Peyer's patch (tissue), 4 donors: ENCODE data around the gene RAPSN. TPM values are rescaled to one million over a fixed set of nuclear protein-coding genes. Genes with fewer than 3 reads are reported as not detected.

Experiments used
- DNase-seq, 3 donors: peaks; one replicate each; pipeline ENCODE4 v3.0.0-alpha.2; 2017 to 2019
- H3K27ac ChIP-seq, 4 donors: fragments of 200-600 bp; sonication (generic); one replicate each; pipeline ENCODE4 v1.5.1; 2016 to 2019
- H3K27me3 ChIP-seq, 2 donors: fragments of 200-600 bp; sonication (generic); one replicate each; pipeline ENCODE4 v1.5.1; 2019
- H3K36me3 ChIP-seq, 3 donors: fragments of 200-600 bp; sonication (generic); one replicate each; pipeline ENCODE4 v1.5.1; 2016 to 2019
- H3K4me1 ChIP-seq, 4 donors: fragments of 200-600 bp; sonication (generic); one replicate each; pipeline ENCODE4 v1.5.1; 2016 to 2019
- H3K4me3 ChIP-seq, 4 donors: fragments of 200-600 bp; sonication (generic); 1 replicate in 3 of 4; 2 replicates in 1 of 4; pipeline ENCODE4 v1.5.1; 2016 to 2019; ENCODE audit warnings: mild to moderate bottlenecking in 1 of 4
- H3K9me3 ChIP-seq, 4 donors: fragments of 200-600 bp; sonication (generic); one replicate each; pipeline ENCODE4 v1.5.1; 2016 to 2019; ENCODE audit warnings: mild to moderate bottlenecking in 1 of 4
- CTCF ChIP-seq, 6 experiments: fragments of 450-650 bp in 4 of 6; fragments of 200-600 bp in 2 of 6; sonication (generic) in 1 of 6; IDR thresholded peaks; one replicate each; pipeline ENCODE4 v1.5.1; 2017 to 2019; ENCODE audit warnings: antibody characterized with exemption in 6 of 6, mild to moderate bottlenecking in 3 of 6, moderate library complexity in 1 of 6
- POLR2A ChIP-seq, 2 donors: fragments of 450-650 bp; IDR thresholded peaks; one replicate each; pipeline ENCODE4 v1.5.1; 2017; ENCODE audit warnings: antibody characterized with exemption in 2 of 2, mild to moderate bottlenecking in 2 of 2, moderate library complexity in 2 of 2
- total RNA-seq, 4 donors: library from RNA; depleted of rRNA; stranded (reverse); fragments of >200 nt; gene quantifications; one replicate each; pipeline ENCODE4 v1.1.0, GENCODE V29; 2016

The RAPSN gene
- total RNA-seq, result under 1 TPM in 2 of 4 donors, not detected in 2; 0.54 to 0.76 TPM

GRCh38 chr11:47448566-47449427, at the start of gene RAPSN:
Gene RAPSN, minus strand, starts transcription at chr11:47449136. Its CDS starts 172 bp downstream, at chr11:47448964.
- Histone ChIP-seq H3K36me3 (no peaks in the 10 kb centered on the region), H3K4me3 (no peak within 1 kb of the TSS), H3K27ac (no peak within 1 kb of the TSS), H3K27me3 (no peaks in the 10 kb centered on the region), H3K9me3 (no peaks in the 10 kb centered on the region), H3K4me1 (no peaks in the 10 kb centered on the region)
- DNase-seq, result no peak
- no peak for TF ChIP-seq POLR2A (IDR thresholded peaks at IDR 0.05)
- no peak for TF ChIP-seq CTCF (IDR thresholded peaks at IDR 0.05)

- H3K4me1 ChIP-seq, result peaks cover 0 to 7% (median 0%) of the 10 kb centered on the region in 4 donors
Observed at GRCh38 chr11:47498149-47498548, 49.2 kb upstream of the RAPSN start.

GRCh38 chr11:47496808-47497207, 47.9 kb upstream of the RAPSN start:
- no peak overlapping the region for H3K4me3 ChIP-seq
- no peak for DNase-seq
- peaks cover 0 to 7% (median 0%) of the 10 kb centered on the region in 4 donors for H3K4me1 ChIP-seq
- TF ChIP-seq CTCF (IDR thresholded peaks at IDR 0.05), result no peak
- no peak for TF ChIP-seq POLR2A (IDR thresholded peaks at IDR 0.05)
- no peaks in the 10 kb centered on the region for H3K9me3 ChIP-seq
- no peak overlapping the region for H3K27ac ChIP-seq
- no peaks in the 10 kb centered on the region for H3K27me3 ChIP-seq
- H3K36me3 ChIP-seq, result peaks cover 0 to 7% (median 0%) of the 10 kb centered on the region in 3 donors

More at GRCh38 chr11:47498149-47498548, 49.2 kb upstream of the RAPSN start:
- DNase-seq, result no peak
- H3K36me3 ChIP-seq, result no peaks in the 10 kb centered on the region
- no peaks in the 10 kb centered on the region for H3K9me3 ChIP-seq
- H3K4me3 ChIP-seq, result no peak overlapping the region
- H3K27me3 ChIP-seq, result no peaks in the 10 kb centered on the region
- no peak for TF ChIP-seq POLR2A (IDR thresholded peaks at IDR 0.05)
- no peak for TF ChIP-seq CTCF (IDR thresholded peaks at IDR 0.05)
- no peak overlapping the region for H3K27ac ChIP-seq

- Histone ChIP-seq H3K27me3 (no peaks in the 10 kb centered on the region), H3K27ac (no peak overlapping the region), H3K36me3 (peaks cover 0 to 7% (median 0%) of the 10 kb centered on the region in 3 donors), H3K4me1 (peaks cover 0 to 7% (median 0%) of the 10 kb centered on the region in 4 donors), H3K9me3 (no peaks in the 10 kb centered on the region), H3K4me3 (no peak overlapping the region)
- TF ChIP-seq POLR2A (IDR thresholded peaks at IDR 0.05) (no peak), CTCF (IDR thresholded peaks at IDR 0.05) (no peak)
- DNase-seq, result no peak
Observed at GRCh38 chr11:47495856-47496217, 46.9 kb upstream of the RAPSN start.

GRCh38 chr11:47495011-47495855, 46.3 kb upstream of the RAPSN start:
- Histone ChIP-seq H3K9me3 (no peaks in the 10 kb centered on the region), H3K27me3 (no peaks in the 10 kb centered on the region), H3K4me3 (no peak overlapping the region), H3K4me1 (peaks cover 0 to 7% (median 0%) of the 10 kb centered on the region in 4 donors), H3K27ac (no peak overlapping the region), H3K36me3 (peaks cover 0 to 7% (median 0%) of the 10 kb centered on the region in 3 donors)
- DNase-seq, result no peak
- TF ChIP-seq POLR2A (IDR thresholded peaks at IDR 0.05), result no peak
- no peak for TF ChIP-seq CTCF (IDR thresholded peaks at IDR 0.05)
